Parathyroid adenoma (tissue), 2 donors: ENCODE data around the gene OCA2.

ENCODE experiments used
- H2AFZ ChIP-seq: fragments of 300-600 bp; sonication (generic); one replicate; pipeline ENCODE4 v1.7.0; 2017; ENCODE audit warnings: antibody characterized with exemption, mild to moderate bottlenecking
- H3K27ac ChIP-seq: fragments of 300-600 bp; sonication (generic); one replicate; pipeline ENCODE4 v1.7.0; 2017
- H3K27me3 ChIP-seq: fragments of 300-600 bp; sonication (generic); one replicate; pipeline ENCODE4 v1.7.0; 2017; ENCODE audit warnings: low read length; ENCODE audit not compliant: control insufficient read depth, insufficient read depth
- H3K36me3 ChIP-seq: fragments of 300-600 bp; sonication (generic); one replicate; pipeline ENCODE4 v1.7.0; 2017; ENCODE audit warnings: low read length; ENCODE audit not compliant: control insufficient read depth, insufficient read depth
- H3K4me1 ChIP-seq: fragments of 300-600 bp; sonication (generic); one replicate; pipeline ENCODE4 v1.7.0; 2017; ENCODE audit warnings: control low read depth
- H3K4me2 ChIP-seq: fragments of 300-600 bp; sonication (generic); one replicate; pipeline ENCODE4 v1.7.0; 2017; ENCODE audit warnings: low read length
- H3K4me3 ChIP-seq: fragments of 300-600 bp; sonication (generic); one replicate; pipeline ENCODE4 v1.7.0; 2017; ENCODE audit warnings: low read depth, low read length
- H3K79me2 ChIP-seq: fragments of 300-600 bp; sonication (generic); one replicate; pipeline ENCODE4 v1.7.0; 2017; ENCODE audit warnings: control low read depth
- H3K9ac ChIP-seq: fragments of 300-600 bp; sonication (generic); one replicate; pipeline ENCODE4 v1.7.0; 2017; ENCODE audit warnings: mild to moderate bottlenecking
- H3K9me3 ChIP-seq: fragments of 300-600 bp; sonication (generic); one replicate; pipeline ENCODE4 v1.7.0; 2017; ENCODE audit warnings: low read length; ENCODE audit not compliant: control insufficient read depth
- CTCF ChIP-seq: fragments of 300-600 bp; sonication (generic); IDR thresholded peaks from one replicate; pipeline ENCODE4 v1.7.0; 2017; ENCODE audit warnings: antibody characterized with exemption, mild to moderate bottlenecking
- donor health status: primary hyperparathyroidism.

Gene OCA2

DNA sequence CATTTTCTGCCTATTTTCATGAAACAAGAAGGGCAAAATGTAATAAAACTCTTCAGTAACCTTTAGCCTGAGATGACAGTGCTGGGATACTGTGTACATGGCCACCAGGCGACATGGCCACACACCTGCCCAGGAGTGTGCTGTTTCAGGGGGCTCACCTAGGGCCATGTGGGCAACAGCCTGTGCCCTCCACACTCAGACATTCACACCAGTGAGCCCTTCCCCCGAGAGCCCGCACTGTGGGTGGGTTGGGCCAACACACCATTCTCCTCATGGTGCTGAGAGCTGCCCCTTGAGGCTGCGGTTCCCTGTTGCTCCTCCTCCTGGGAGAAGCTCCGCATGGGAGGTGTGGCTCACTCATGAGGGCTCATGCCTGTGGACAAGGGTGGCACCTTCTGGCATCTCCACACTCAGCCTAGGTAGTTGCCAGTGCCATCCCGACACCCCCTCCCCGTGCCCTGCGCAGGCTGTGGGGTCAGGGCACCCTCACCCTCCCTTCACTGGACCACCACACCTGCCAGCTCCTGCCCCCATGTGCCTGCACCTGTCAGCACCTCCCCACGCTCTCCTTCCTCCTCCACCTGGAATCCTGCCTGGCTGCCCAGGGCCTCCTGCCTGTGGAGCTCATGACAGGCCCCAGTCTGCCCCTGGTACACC is 19.7 kb downstream of the OCA2 start:
- no peak for TF ChIP-seq CTCF
- no peaks in the 10 kb centered on the region for H3K9me3 ChIP-seq
- H3K27me3 ChIP-seq: no peaks in the 10 kb centered on the region
- no peak overlapping the region for H2AFZ ChIP-seq
- no peak overlapping the region for H3K9ac ChIP-seq
- H3K4me2 ChIP-seq: no peak overlapping the region
- H3K4me1 ChIP-seq: no peaks in the 10 kb centered on the region
- no peak overlapping the region for H3K4me3 ChIP-seq
- H3K27ac ChIP-seq: no peak overlapping the region
- H3K79me2 ChIP-seq: no peaks in the 10 kb centered on the region
- H3K36me3 ChIP-seq: no peaks in the 10 kb centered on the region

- no peaks in the 10 kb centered on the region for H3K79me2 ChIP-seq
- H3K9ac ChIP-seq: no peak overlapping the region
- no peak overlapping the region for H3K4me3 ChIP-seq
- no peaks in the 10 kb centered on the region for H3K9me3 ChIP-seq
- H3K27me3 ChIP-seq: no peaks in the 10 kb centered on the region
- H3K36me3 ChIP-seq: no peaks in the 10 kb centered on the region
- no peak for TF ChIP-seq CTCF
- no peak overlapping the region for H3K27ac ChIP-seq
- H3K4me1 ChIP-seq: no peaks in the 10 kb centered on the region
- H3K4me2 ChIP-seq: no peak overlapping the region
- H2AFZ ChIP-seq: no peak overlapping the region
Observed at GRCh38 chr15:28078191-28078719, 20.9 kb downstream of the OCA2 start.

- Histone ChIP-seq H2AFZ (no peak overlapping the region), H3K79me2 (no peaks in the 10 kb centered on the region), H3K27me3 (no peaks in the 10 kb centered on the region), H3K27ac (no peak overlapping the region), H3K36me3 (no peaks in the 10 kb centered on the region), H3K4me1 (no peaks in the 10 kb centered on the region), H3K9me3 (no peaks in the 10 kb centered on the region), H3K4me3 (no peak overlapping the region), H3K9ac (no peak overlapping the region), H3K4me2 (no peak overlapping the region)
- no peak for TF ChIP-seq CTCF
Observed at GRCh38 chr15:28075573-28075972, 23.5 kb downstream of the OCA2 start.

- Histone ChIP-seq H3K79me2 (no peaks in the 10 kb centered on the region), H3K4me2 (no peak overlapping the region), H3K27me3 (no peaks in the 10 kb centered on the region), H3K4me3 (no peak overlapping the region), H2AFZ (no peak overlapping the region), H3K36me3 (no peaks in the 10 kb centered on the region), H3K9ac (no peak overlapping the region), H3K27ac (no peak overlapping the region), H3K4me1 (no peaks in the 10 kb centered on the region), H3K9me3 (no peaks in the 10 kb centered on the region)
- TF ChIP-seq CTCF: no peak
Observed at GRCh38 chr15:28068930-28069329, 30.2 kb downstream of the OCA2 start.

- no peak overlapping the region for H3K4me2 ChIP-seq
- no peak overlapping the region for H3K27ac ChIP-seq
- no peaks in the 10 kb centered on the region for H3K27me3 ChIP-seq
- H3K4me1 ChIP-seq: no peaks in the 10 kb centered on the region
- no peak overlapping the region for H3K4me3 ChIP-seq
- no peaks in the 10 kb centered on the region for H3K9me3 ChIP-seq
- no peak overlapping the region for H2AFZ ChIP-seq
- no peak overlapping the region for H3K9ac ChIP-seq
- no peaks in the 10 kb centered on the region for H3K79me2 ChIP-seq
- no peaks in the 10 kb centered on the region for H3K36me3 ChIP-seq
- no peak for TF ChIP-seq CTCF
Observed at GRCh38 chr15:28066231-28066630, 32.9 kb downstream of the OCA2 start.
